ENCODE data around the gene BSPRY.
A peak's percentile ranks its signal among the peaks of the same experiment; 100 is the strongest.

The BSPRY gene

DNA sequence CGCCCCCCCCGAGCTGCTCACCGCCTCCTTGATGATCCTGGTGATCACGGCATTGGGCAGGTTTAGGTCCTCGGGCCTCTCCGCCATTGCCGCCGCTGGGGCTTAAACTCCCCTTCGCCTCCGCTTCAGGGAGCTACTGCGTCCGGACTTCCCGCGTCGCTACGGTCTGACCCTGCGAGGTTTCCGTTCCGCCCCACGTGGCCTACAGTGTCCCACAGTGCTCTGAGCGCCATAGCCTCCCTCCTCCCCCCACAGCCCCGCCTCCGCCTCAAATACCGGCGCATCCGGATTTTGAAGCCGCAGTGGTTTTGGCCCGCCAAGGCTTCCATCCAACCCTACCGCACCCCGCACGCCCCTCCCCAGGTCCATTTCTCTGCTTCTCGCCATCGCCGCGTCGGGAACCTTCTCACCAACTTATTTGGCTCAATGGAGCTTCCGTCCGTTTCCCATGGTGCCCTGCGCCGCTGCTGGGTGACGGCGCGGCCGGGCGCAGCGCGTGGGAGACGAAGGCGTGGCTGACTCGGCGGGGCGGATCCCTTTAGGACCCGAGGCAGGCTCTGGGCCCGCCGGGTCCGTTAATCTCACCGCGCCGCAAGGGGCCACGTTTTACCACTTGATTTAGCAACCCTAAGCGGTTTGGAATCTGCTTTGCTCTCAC lies 61.0 kb downstream of the BSPRY start, which contains the start of the genes C9orf43 and POLE3 (continued):
- TF ChIP-seq, protein P1, sequence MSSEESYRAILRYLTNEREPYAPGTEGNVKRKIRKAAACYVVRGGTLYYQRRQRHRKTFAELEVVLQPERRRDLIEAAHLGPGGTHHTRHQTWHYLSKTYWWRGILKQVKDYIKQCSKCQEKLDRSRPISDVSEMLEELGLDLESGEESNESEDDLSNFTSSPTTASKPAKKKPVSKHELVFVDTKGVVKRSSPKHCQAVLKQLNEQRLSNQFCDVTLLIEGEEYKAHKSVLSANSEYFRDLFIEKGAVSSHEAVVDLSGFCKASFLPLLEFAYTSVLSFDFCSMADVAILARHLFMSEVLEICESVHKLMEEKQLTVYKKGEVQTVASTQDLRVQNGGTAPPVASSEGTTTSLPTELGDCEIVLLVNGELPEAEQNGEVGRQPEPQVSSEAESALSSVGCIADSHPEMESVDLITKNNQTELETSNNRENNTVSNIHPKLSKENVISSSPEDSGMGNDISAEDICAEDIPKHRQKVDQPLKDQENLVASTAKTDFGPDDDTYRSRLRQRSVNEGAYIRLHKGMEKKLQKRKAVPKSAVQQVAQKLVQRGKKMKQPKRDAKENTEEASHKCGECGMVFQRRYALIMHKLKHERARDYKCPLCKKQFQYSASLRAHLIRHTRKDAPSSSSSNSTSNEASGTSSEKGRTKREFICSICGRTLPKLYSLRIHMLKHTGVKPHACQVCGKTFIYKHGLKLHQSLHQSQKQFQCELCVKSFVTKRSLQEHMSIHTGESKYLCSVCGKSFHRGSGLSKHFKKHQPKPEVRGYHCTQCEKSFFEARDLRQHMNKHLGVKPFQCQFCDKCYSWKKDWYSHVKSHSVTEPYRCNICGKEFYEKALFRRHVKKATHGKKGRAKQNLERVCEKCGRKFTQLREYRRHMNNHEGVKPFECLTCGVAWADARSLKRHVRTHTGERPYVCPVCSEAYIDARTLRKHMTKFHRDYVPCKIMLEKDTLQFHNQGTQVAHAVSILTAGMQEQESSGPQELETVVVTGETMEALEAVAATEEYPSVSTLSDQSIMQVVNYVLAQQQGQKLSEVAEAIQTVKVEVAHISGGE (tag by site-specific recombination; conservative IDR thresholded peaks at IDR 0.05; ENCODE audit: low read depth) = peak; percentile 77
- TF ChIP-seq ZNF214 (tag by site-specific recombination; IDR thresholded peaks at IDR 0.05; ENCODE audit: borderline replicate concordance) (no peak), KLF8 (tag by site-specific recombination; IDR thresholded peaks at IDR 0.05) (peak; percentile 95), ZNF654 (tag by site-specific recombination; IDR thresholded peaks at IDR 0.05; ENCODE audit: low read depth) (no peak), ZNF707 (tag by site-specific recombination; IDR thresholded peaks at IDR 0.05) (no peak), ZNF239 (tag by site-specific recombination; IDR thresholded peaks at IDR 0.05) (no peak), HOXA7 (CRISPR knock-in tag; IDR thresholded peaks at IDR 0.05; ENCODE audit: borderline replicate concordance) (no peak), ZNF324 (tag by site-specific recombination; IDR thresholded peaks at IDR 0.05) (0 out of 2 replicates have a peak, but pooled peaks have one; percentile 43), ZNF670 (tag by site-specific recombination; IDR thresholded peaks at IDR 0.05; ENCODE audit: low read depth) (no peak), ZNF157 (tag by site-specific recombination; IDR thresholded peaks at IDR 0.05) (no peak), ZNF529 (tag by site-specific recombination; IDR thresholded peaks at IDR 0.05; ENCODE audit: insufficient replicate concordance) (no peak), ZNF548 (tag by site-specific recombination; IDR thresholded peaks at IDR 0.05) (no peak), ZFP37 (tag by site-specific recombination; IDR thresholded peaks at IDR 0.05) (peak; percentile 19; the same call in 1 of the 2 replicates), ZNF501 (tag by site-specific recombination; IDR thresholded peaks at IDR 0.05) (peak; percentile 89), ZNF121 (tag by site-specific recombination; IDR thresholded peaks at IDR 0.05) (no peak), ZNF558 (tag by site-specific recombination; IDR thresholded peaks at IDR 0.05) (no peak), KLF16 (tag by site-specific recombination; IDR thresholded peaks at IDR 0.05) (peak; percentile 93), MYNN (tag by site-specific recombination; IDR thresholded peaks at IDR 0.05; ENCODE audit: borderline replicate concordance) (no peak; the same call in 1 of the 2 replicates), SP2 (tag by site-specific recombination; IDR thresholded peaks at IDR 0.05) (peak; percentile 84), ZNF677 (tag by site-specific recombination; IDR thresholded peaks at IDR 0.05) (no peak), ZBTB1 (tag by site-specific recombination; IDR thresholded peaks at IDR 0.05) (no peak; the same call in 1 of the 2 replicates), ZNF416 (tag by site-specific recombination; IDR thresholded peaks at IDR 0.05) (no peak)
- TF ChIP-seq, protein P2, sequence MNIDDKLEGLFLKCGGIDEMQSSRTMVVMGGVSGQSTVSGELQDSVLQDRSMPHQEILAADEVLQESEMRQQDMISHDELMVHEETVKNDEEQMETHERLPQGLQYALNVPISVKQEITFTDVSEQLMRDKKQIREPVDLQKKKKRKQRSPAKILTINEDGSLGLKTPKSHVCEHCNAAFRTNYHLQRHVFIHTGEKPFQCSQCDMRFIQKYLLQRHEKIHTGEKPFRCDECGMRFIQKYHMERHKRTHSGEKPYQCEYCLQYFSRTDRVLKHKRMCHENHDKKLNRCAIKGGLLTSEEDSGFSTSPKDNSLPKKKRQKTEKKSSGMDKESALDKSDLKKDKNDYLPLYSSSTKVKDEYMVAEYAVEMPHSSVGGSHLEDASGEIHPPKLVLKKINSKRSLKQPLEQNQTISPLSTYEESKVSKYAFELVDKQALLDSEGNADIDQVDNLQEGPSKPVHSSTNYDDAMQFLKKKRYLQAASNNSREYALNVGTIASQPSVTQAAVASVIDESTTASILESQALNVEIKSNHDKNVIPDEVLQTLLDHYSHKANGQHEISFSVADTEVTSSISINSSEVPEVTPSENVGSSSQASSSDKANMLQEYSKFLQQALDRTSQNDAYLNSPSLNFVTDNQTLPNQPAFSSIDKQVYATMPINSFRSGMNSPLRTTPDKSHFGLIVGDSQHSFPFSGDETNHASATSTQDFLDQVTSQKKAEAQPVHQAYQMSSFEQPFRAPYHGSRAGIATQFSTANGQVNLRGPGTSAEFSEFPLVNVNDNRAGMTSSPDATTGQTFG (tag by site-specific recombination; IDR thresholded peaks at IDR 0.05; ENCODE audit: borderline replicate concordance) = no peak
- TF ChIP-seq, protein P3, sequence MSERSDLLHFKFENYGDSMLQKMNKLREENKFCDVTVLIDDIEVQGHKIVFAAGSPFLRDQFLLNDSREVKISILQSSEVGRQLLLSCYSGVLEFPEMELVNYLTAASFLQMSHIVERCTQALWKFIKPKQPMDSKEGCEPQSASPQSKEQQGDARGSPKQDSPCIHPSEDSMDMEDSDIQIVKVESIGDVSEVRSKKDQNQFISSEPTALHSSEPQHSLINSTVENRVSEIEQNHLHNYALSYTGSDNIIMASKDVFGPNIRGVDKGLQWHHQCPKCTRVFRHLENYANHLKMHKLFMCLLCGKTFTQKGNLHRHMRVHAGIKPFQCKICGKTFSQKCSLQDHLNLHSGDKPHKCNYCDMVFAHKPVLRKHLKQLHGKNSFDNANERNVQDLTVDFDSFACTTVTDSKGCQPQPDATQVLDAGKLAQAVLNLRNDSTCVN (tag by site-specific recombination; optimal IDR thresholded peaks at IDR 0.05) = peak; percentile 74
- TF ChIP-seq, protein P4, sequence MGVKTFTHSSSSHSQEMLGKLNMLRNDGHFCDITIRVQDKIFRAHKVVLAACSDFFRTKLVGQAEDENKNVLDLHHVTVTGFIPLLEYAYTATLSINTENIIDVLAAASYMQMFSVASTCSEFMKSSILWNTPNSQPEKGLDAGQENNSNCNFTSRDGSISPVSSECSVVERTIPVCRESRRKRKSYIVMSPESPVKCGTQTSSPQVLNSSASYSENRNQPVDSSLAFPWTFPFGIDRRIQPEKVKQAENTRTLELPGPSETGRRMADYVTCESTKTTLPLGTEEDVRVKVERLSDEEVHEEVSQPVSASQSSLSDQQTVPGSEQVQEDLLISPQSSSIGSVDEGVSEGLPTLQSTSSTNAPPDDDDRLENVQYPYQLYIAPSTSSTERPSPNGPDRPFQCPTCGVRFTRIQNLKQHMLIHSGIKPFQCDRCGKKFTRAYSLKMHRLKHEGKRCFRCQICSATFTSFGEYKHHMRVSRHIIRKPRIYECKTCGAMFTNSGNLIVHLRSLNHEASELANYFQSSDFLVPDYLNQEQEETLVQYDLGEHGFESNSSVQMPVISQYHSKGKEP (tag by site-specific recombination; IDR thresholded peaks at IDR 0.05) = no peak
- TF ChIP-seq, protein P5, sequence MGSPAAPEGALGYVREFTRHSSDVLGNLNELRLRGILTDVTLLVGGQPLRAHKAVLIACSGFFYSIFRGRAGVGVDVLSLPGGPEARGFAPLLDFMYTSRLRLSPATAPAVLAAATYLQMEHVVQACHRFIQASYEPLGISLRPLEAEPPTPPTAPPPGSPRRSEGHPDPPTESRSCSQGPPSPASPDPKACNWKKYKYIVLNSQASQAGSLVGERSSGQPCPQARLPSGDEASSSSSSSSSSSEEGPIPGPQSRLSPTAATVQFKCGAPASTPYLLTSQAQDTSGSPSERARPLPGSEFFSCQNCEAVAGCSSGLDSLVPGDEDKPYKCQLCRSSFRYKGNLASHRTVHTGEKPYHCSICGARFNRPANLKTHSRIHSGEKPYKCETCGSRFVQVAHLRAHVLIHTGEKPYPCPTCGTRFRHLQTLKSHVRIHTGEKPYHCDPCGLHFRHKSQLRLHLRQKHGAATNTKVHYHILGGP (tag by site-specific recombination; IDR thresholded peaks at IDR 0.05) = no peak
- TF ChIP-seq, protein P6, sequence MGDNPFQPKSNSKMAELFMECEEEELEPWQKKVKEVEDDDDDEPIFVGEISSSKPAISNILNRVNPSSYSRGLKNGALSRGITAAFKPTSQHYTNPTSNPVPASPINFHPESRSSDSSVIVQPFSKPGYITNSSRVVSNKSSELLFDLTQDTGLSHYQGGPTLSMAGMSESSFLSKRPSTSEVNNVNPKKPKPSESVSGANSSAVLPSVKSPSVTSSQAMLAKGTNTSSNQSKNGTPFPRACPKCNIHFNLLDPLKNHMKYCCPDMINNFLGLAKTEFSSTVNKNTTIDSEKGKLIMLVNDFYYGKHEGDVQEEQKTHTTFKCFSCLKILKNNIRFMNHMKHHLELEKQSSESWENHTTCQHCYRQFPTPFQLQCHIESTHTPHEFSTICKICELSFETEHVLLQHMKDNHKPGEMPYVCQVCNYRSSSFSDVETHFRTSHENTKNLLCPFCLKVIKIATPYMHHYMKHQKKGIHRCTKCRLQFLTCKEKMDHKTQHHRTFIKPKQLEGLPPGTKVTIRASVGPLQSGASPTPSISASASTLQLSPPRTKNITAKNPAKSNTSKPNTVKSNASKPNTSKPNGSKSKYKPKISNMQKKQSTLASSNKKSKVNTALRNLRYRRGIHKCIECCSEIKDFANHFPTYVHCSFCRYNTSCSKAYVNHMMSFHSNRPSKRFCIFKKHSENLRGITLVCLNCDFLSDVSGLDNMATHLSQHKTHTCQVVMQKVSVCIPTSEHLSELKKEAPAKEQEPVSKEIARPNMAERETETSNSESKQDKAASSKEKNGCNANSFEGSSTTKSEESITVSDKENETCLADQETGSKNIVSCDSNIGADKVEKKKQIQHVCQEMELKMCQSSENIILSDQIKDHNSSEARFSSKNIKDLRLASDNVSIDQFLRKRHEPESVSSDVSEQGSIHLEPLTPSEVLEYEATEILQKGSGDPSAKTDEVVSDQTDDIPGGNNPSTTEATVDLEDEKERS (tag by site-specific recombination; IDR thresholded peaks at IDR 0.05) = no peak
